Sigmoid colon (tissue), 7 donors: ENCODE data around the gene KIAA0930. TPM values are rescaled to one million over a fixed set of nuclear protein-coding genes. Genes with fewer than 3 reads are reported as not detected.
A peak's percentile ranks its signal among the peaks of the same experiment; 100 is the strongest.

Source experiments
- DNase-seq: peaks from one replicate; pipeline ENCODE4 v3.0.0-alpha.2; 2019
- H3K27ac ChIP-seq, 4 donors: fragments of 200-600 bp; sonication (generic); one replicate each; pipeline ENCODE4 v1.5.1; 2016 to 2019; ENCODE audit warnings: mild to moderate bottlenecking in 1 of 4
- H3K27me3 ChIP-seq, 3 donors: fragments of 200-600 bp; sonication (generic); one replicate each; pipeline ENCODE4 v1.5.1; 2019; ENCODE audit warnings: mild to moderate bottlenecking in 1 of 3
- H3K36me3 ChIP-seq, 4 donors: fragments of 200-600 bp; sonication (generic); one replicate each; pipeline ENCODE4 v1.5.1; 2016 to 2019
- H3K4me1 ChIP-seq, 4 donors: fragments of 200-600 bp; sonication (generic); one replicate each; pipeline ENCODE4 v1.5.1; 2017 to 2019
- H3K4me3 ChIP-seq, 4 donors: fragments of 200-600 bp; sonication (generic); one replicate each; pipeline ENCODE4 v1.5.1; 2017 to 2019; ENCODE audit warnings: mild to moderate bottlenecking in 2 of 4, moderate library complexity in 1 of 4
- H3K9me3 ChIP-seq, 4 donors: fragments of 200-600 bp in 3 of 4; sonication (generic) in 3 of 4; one replicate each; pipeline versions ENCODE4 v1.5.1 to v1.6.1; 2013 to 2019
- EP300 ChIP-seq, 4 donors: sonication (generic); formaldehyde crosslinking; IDR thresholded peaks; one replicate each; pipeline ENCODE4 v1.6.1; 2017; ENCODE audit warnings: antibody characterized with exemption in 4 of 4
- POLR2A ChIP-seq, 2 donors: fragments of 450-650 bp; IDR thresholded peaks; one replicate each; pipeline ENCODE4 v1.6.1; 2016; ENCODE audit warnings: antibody characterized with exemption in 2 of 2, mild to moderate bottlenecking in 2 of 2, moderate library complexity in 2 of 2
- POLR2AphosphoS5 ChIP-seq, 4 donors: sonication (generic); formaldehyde crosslinking; IDR thresholded peaks; one replicate each; pipeline ENCODE4 v1.6.1; 2017; ENCODE audit warnings: antibody characterized with exemption in 4 of 4
- WGBS, 2 donors: extraction: QIAGEN DNeasy Blood & Tissue Kit; methylation state at CpG; one replicate each; pipeline ENCODE4 v1.1.7; 2013; 5-methylcytosine and 5-hydroxymethylcytosine counted together
- intact Hi-C: fragments of 100-400 bp; cut with DNase I; formaldehyde crosslinking; loops from one replicate; pipeline ENCODE4 v1.15.1; 2023
- polyA plus RNA-seq, 3 donors: library from polyadenylated mRNA; stranded (reverse); fragments of 200-250 nt; gene quantifications; one replicate each; pipeline ENCODE4 v1.2.3, GENCODE V29; 2013
- total RNA-seq, 4 donors: library from RNA; depleted of rRNA; stranded (reverse); fragments of >200 nt; gene quantifications; one replicate each; pipeline ENCODE4 v1.1.0, GENCODE V29; 2016
- TF ChIP-seq, protein P1 (sequence below), 4 experiments: fragments of 450-650 bp in 3 of 4; fragments of 200-600 bp in 1 of 4; IDR thresholded peaks; one replicate each; pipeline ENCODE4 v1.5.1; 2016 to 2019; ENCODE audit warnings: antibody characterized with exemption in 4 of 4, mild to moderate bottlenecking in 3 of 4, moderate library complexity in 2 of 4
- donor health status: healthy with polysubstance abuse.
- donor health status: Bipolar disorder and iron deficiency.
- donor health status: healthy.

The KIAA0930 gene
- total and polyA plus RNA-seq, 7 donors: 14.4 to 56.5 (median 26.8) TPM

DNA sequence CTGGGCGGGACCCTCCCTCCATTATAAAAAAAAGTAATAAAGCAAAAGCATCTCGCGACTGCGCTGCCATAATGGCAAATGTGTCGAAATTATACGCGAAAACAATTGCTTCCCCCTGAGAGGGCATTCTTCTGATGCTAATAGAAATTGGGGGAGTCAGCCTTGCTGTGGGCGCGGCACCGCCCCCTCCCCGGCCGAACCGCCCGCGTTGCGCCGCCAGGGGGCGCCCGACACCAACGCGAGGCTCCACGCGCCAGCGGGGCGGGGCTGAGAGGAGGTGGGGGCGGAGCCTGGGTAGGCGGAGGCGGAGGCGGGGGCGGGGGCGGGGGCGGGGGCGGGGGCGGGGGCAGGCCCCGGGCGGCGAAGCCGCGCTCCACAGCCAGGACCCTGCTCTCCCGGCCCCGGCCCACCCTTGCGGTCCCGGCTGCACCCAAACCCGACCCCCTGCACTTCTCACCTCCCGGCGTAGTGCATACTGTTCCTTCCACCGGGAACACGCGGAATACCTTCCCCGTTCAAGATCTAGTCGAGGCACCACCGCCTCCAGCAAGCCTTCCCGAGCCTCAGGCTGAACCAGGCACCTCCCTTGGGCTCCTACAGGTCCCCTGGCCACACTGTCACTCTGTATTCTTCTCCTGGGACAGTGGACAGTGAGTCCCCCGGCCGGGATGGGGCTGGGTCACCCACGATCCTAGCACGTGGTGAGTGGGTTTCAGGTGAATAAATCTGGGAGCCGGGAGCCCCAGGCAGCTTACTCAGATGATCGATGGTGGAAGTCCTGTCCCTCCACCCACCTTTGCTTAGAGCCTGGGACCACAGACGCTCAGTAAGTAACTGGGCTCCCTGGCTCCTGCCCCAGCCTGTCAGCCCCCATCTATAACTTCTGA is 28.5 kb upstream of the KIAA0930 start:
- Histone ChIP-seq H3K4me1 (peaks cover 0 to 30% (median 26%) of the 10 kb centered on the region in 4 donors), H3K9me3 (no peaks in the 10 kb centered on the region), H3K27ac (peak overlapping the region; percentile 46 to 66 (median 60)), H3K36me3 (no peaks in the 10 kb centered on the region), H3K4me3 (peak overlapping the region; percentile 39 to 61 (median 56)), H3K27me3 (no peaks in the 10 kb centered on the region)
- intact Hi-C loops: loop anchor here (1.0 kb wide), 2 partner anchors 166 to 284 kb away; no protein-coding TSS in a partner anchor
- DNase-seq: peak; percentile 92
- peak in 1 of 2 donors; percentile 11 for TF ChIP-seq POLR2A (IDR thresholded peaks at IDR 0.05)
- TF ChIP-seq, protein P1, sequence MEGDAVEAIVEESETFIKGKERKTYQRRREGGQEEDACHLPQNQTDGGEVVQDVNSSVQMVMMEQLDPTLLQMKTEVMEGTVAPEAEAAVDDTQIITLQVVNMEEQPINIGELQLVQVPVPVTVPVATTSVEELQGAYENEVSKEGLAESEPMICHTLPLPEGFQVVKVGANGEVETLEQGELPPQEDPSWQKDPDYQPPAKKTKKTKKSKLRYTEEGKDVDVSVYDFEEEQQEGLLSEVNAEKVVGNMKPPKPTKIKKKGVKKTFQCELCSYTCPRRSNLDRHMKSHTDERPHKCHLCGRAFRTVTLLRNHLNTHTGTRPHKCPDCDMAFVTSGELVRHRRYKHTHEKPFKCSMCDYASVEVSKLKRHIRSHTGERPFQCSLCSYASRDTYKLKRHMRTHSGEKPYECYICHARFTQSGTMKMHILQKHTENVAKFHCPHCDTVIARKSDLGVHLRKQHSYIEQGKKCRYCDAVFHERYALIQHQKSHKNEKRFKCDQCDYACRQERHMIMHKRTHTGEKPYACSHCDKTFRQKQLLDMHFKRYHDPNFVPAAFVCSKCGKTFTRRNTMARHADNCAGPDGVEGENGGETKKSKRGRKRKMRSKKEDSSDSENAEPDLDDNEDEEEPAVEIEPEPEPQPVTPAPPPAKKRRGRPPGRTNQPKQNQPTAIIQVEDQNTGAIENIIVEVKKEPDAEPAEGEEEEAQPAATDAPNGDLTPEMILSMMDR (IDR thresholded peaks at IDR 0.05): peak; percentile 67 to 86 (median 80)
- no peak for TF ChIP-seq EP300 (IDR thresholded peaks at IDR 0.05)
- TF ChIP-seq POLR2AphosphoS5 (IDR thresholded peaks at IDR 0.05): peak in 2 of 4 donors; percentile 29 to 59
- WGBS, 2 donors: 1 to 3% methylated on average over 55 to 60 of the region's 60 CpGs

DNA sequence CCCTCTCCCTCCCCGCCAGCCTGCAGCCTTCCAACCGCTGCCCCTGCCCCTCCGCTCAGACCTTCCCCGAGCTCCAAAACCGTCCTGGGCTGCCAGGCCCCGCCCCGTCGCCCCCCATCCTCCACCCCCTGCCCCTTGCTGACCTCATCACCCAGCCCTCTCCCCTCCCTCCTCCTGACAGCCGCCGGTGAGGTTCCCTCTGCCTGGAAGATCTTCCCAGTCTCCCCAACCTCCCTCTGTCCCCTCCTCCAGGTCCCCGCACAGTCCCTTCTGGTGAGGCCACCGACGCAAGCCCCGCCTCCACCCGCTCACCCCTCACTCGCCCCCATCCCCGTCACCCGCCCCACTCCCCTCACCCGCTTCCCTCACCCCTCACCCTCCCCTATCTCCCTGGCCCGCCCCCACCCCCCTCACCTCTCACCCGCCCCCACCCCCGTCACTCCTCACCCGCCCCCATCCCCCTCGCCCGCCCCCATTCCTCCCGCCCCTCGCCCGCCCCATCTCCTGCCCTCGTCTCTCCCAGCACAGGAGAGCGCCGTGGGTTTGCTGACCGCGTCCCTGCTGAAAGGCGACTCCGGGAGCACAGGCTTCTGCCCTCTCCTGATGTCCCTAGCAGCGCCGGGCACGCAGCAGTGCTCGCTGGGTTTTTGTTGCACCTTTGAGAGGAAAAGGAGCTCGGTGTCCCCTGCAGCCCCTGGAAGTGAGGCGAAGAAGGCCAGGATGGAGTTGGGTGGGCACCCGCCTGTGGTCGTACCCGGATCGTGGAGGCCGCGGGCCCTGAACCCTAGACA is 27.7 kb upstream of the KIAA0930 start:
- TF ChIP-seq EP300 (IDR thresholded peaks at IDR 0.05): no peak
- TF ChIP-seq, protein P1 (IDR thresholded peaks at IDR 0.05): no peak
- no peak for TF ChIP-seq POLR2AphosphoS5 (IDR thresholded peaks at IDR 0.05)
- no peak for TF ChIP-seq POLR2A (IDR thresholded peaks at IDR 0.05)
- H3K4me1 ChIP-seq: peaks cover 0 to 37% (median 32%) of the 10 kb centered on the region in 4 donors
- no peaks in the 10 kb centered on the region for H3K36me3 ChIP-seq
- 1 to 3% methylated on average over 46 to 47 of the region's 47 CpGs for WGBS, 2 donors
- intact Hi-C loops: no loop called here
- DNase-seq: no peak
- no peaks in the 10 kb centered on the region for H3K9me3 ChIP-seq
- peak overlapping the region; percentile 39 to 61 (median 56) for H3K4me3 ChIP-seq
- H3K27me3 ChIP-seq: no peaks in the 10 kb centered on the region
- peak overlapping the region in 3 of 4 donors; percentile 56 to 65 (median 65) for H3K27ac ChIP-seq

DNA sequence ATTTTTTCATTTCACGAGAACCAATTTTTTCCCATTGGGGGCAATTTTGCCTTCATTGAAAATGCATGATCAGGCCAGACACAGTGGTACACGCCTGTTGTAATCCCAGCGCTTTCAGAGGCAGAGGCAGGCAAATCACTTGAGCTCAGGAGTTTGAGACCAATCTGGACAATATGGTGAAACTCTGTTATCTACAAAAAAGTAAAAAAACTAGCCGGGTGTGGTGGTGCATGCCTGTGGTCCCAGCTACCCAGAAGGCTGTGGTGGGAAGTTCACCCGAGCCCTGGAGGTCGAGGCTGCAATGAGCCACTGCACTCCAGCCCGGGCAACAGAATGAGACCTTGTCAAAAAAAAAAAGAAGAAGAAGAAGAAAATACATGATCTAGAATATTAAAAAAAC is 24.8 kb upstream of the KIAA0930 start:
- no peak overlapping the region for H3K4me3 ChIP-seq
- H3K27ac ChIP-seq: no peak overlapping the region
- peaks cover 0 to 34% (median 28%) of the 10 kb centered on the region in 4 donors for H3K4me1 ChIP-seq
- no peaks in the 10 kb centered on the region for H3K9me3 ChIP-seq
- TF ChIP-seq POLR2A (IDR thresholded peaks at IDR 0.05): no peak
- no peak for TF ChIP-seq EP300 (IDR thresholded peaks at IDR 0.05)
- no peak for TF ChIP-seq POLR2AphosphoS5 (IDR thresholded peaks at IDR 0.05)
- TF ChIP-seq, protein P1 (IDR thresholded peaks at IDR 0.05): no peak
- DNase-seq: no peak
- H3K36me3 ChIP-seq: no peaks in the 10 kb centered on the region
- H3K27me3 ChIP-seq: no peaks in the 10 kb centered on the region
- 65 to 72% methylated on average over 7 of the region's 7 CpGs for WGBS, 2 donors
- intact Hi-C loops: no loop called here

DNA sequence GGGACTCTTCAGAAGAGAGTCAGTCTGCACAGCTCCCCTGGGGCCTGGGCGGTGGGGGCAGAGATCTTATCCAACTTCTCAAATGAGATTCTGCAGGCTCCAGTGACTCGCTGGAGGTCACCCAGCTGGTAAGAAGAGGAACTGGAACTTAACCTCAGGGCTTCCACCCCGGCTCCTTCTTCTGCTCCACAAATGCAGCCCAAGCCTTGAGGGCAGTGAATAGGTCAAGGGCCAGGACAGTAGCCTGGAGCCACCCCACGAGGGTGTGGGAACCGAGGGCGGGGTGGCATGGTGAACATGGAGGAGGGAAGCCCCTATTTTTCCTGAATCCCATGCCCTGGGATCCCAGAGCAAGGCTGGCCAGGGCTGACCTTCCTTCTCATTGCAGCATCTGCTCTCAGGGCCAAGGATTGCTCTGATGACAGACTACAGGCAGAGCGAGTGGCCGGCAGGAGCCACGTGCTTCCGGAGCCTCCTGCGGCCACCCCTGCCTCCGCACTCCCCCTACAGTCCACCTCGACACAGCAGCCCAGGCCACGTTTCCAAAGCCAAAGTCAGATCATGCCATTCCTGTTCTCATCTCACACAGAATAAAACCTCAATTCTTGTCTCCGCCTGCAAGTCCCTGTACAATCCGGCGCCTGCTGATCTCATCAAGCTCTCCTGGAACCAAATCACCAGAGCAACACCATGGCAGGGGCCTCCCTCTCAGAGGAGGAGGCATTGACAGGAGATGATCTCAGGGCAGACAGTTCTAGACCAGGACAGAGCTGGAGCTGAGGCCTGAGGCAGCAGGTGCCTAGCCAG is 23.0 kb upstream of the KIAA0930 start:
- 42 to 57% methylated on average over 17 of the region's 17 CpGs for WGBS, 2 donors
- H3K36me3 ChIP-seq: no peaks in the 10 kb centered on the region
- intact Hi-C loops: loop anchor here (5.0 kb wide), 2 partner anchors 101 to 161 kb away; partner anchors contain the start of gene NUP50
- peaks cover 0 to 23% (median 18%) of the 10 kb centered on the region in 4 donors for H3K4me1 ChIP-seq
- H3K4me3 ChIP-seq: no peak overlapping the region
- H3K9me3 ChIP-seq: no peaks in the 10 kb centered on the region
- H3K27ac ChIP-seq: peak overlapping the region in 3 of 4 donors; percentile 21 to 68 (median 34)
- H3K27me3 ChIP-seq: no peaks in the 10 kb centered on the region
- peak in 2 of 4 donors; percentile 36 to 41 for TF ChIP-seq POLR2AphosphoS5 (IDR thresholded peaks at IDR 0.05)
- no peak for TF ChIP-seq POLR2A (IDR thresholded peaks at IDR 0.05)
- TF ChIP-seq, protein P1 (IDR thresholded peaks at IDR 0.05): peak; percentile 46 to 81 (median 66)
- TF ChIP-seq EP300 (IDR thresholded peaks at IDR 0.05): no peak
- DNase-seq: peak; percentile 93
